Spleen (tissue), 11 donors: ENCODE results near the gene TENM3. TPM values are rescaled to one million over a fixed set of nuclear protein-coding genes. Genes with fewer than 3 reads are reported as not detected.

Experiments
- polyA plus RNA-seq, 3 donors: library from polyadenylated mRNA; stranded (reverse); fragments of 200-250 nt; gene quantifications; one replicate each; pipeline ENCODE4 v1.2.1, GENCODE V29; 2013
- small RNA-seq, 4 donors: library from RNA; depleted of rRNA; stranded (forward); fragments of <200 nt; gene quantifications; one replicate each; pipeline ENCODE3, GENCODE V24; 2016
- total RNA-seq, 7 donors: library from RNA; depleted of rRNA in 3 of 7; stranded (reverse); fragments of >200 nt in 3 of 7; fragmentation: NEBNext Ultra II Directional in 4 of 7; extraction: Animal tissue kit (Norgen Biotek cat#: 25700) in 4 of 7; gene quantifications; one replicate each; pipeline versions ENCODE4 v1.1.0 to v1.2.1, GENCODE V29; 2016 to 2021
- donor health status: healthy with polysubstance abuse.
- donor health status: DM: no; HTN: no; CAD: no; lungs with moderate emphysema.
- donor health status: DM: no; HTN: no; CAD: no.
- donor health status: Bipolar disorder and iron deficiency.
- donor health status: healthy.
- donor health status: DM: no; HTN: no; CAD: no.
- donor health status: DM: yes; HTN: yes; CAD: no.

TENM3 gene
- total and polyA plus RNA-seq, 10 donors, result 0.37 to 45.6 (median 17.7) TPM

Small RNA genes lying within 50 kb of the gene (small RNA-seq; reads per million reads assigned to genes)
- gene RN7SKP67 (0 reads per million in 4 donors), gene RNU2-34P (0 to 0.06 (median 0) reads per million in 4 donors)
